Fibroblast of lung (primary cell): ENCODE measurements around the gene ATOH7. TPM values are rescaled to one million over a fixed set of nuclear protein-coding genes. Genes with fewer than 3 reads are reported as not detected.

ENCODE experiments used
- DNase-seq, 2 donors: peaks; one replicate each; pipeline versions ENCODE4 v3.0.0 to v3.0.0-alpha.2; 2010; ENCODE audit warnings: low read depth in 2 of 2
- H2AFZ ChIP-seq: 2 replicates; pipeline ENCODE4 v1.5.1; 2012; ENCODE audit warnings: low read length, control low read depth, inconsistent platforms
- H3K27ac ChIP-seq: 2 replicates; pipeline ENCODE4 v1.5.1; 2011; ENCODE audit warnings: low read length, control low read depth; ENCODE audit not compliant: insufficient read depth
- H3K27me3 ChIP-seq: 2 replicates; pipeline ENCODE4 v1.5.1; 2011; ENCODE audit warnings: mild to moderate bottlenecking, low read length; ENCODE audit not compliant: control insufficient read depth, insufficient read depth
- H3K36me3 ChIP-seq: 2 replicates; pipeline ENCODE4 v1.5.1; 2011; ENCODE audit warnings: low read length; ENCODE audit not compliant: control insufficient read depth, insufficient read depth
- H3K4me1 ChIP-seq: 2 replicates; pipeline ENCODE4 v1.5.1; 2011; ENCODE audit warnings: low read length; ENCODE audit not compliant: control insufficient read depth, insufficient read depth; ENCODE audit errors: extremely low read depth
- H3K4me2 ChIP-seq: 2 replicates; pipeline ENCODE4 v1.5.1; 2011; ENCODE audit warnings: low read length, control low read depth; ENCODE audit not compliant: insufficient read depth; ENCODE audit errors: extremely low read depth
- H3K4me3 ChIP-seq, 4 experiments: fragments of 200-600 bp in 1 of 4; sonication (generic) in 1 of 4; replicated peaks in 1 of 4; 2 replicates each; pipeline ENCODE4 v1.5.1; 2011 to 2016; ENCODE audit warnings: low read length in 4 of 4, low read depth in 3 of 4, mild to moderate bottlenecking in 3 of 4, control low read depth in 2 of 4, inconsistent platforms in 1 of 4, mixed read lengths in 1 of 4; ENCODE audit not compliant: insufficient read depth in 1 of 4; ENCODE audit errors: control extremely low read depth in 1 of 4
- H3K79me2 ChIP-seq: 2 replicates; pipeline ENCODE4 v1.5.1; 2012; ENCODE audit warnings: mild to moderate bottlenecking, low read length, inconsistent platforms; ENCODE audit not compliant: control insufficient read depth, insufficient read depth
- H3K9ac ChIP-seq: 2 replicates; pipeline ENCODE4 v1.5.1; 2011; ENCODE audit warnings: mild to moderate bottlenecking, low read length, control low read depth; ENCODE audit not compliant: insufficient read depth
- H3K9me3 ChIP-seq: 2 replicates; pipeline ENCODE4 v1.5.1; 2012; ENCODE audit warnings: low read depth, low read length; ENCODE audit not compliant: control insufficient read depth, insufficient read depth
- H4K20me1 ChIP-seq: 2 replicates; pipeline ENCODE4 v1.5.1; 2011; ENCODE audit warnings: low read length; ENCODE audit not compliant: control insufficient read depth, insufficient read depth; ENCODE audit errors: extremely low read depth
- EZH2 ChIP-seq: IDR thresholded peaks from 2 replicates; pipeline ENCODE4 v1.5.1; 2012; ENCODE audit warnings: low read length, control low read depth, mild to moderate bottlenecking; ENCODE audit errors: missing control alignments
- polyA plus RNA-seq, 2 donors: library from polyadenylated mRNA; depleted of rRNA in 1 of 2; stranded (reverse) in 1 of 2; unstranded in 1 of 2; fragments of >200 nt; gene quantifications; 2 replicates each; pipeline ENCODE4 v1.2.1, GENCODE V29; 2011 to 2012; ENCODE audit warnings: missing spikeins in 1 of 2
- total RNA-seq: library from RNA; depleted of rRNA; stranded (reverse); fragments of >200 nt; gene quantifications from 2 replicates; pipeline ENCODE4 v1.2.1, GENCODE V29; 2014
- TF ChIP-seq, protein P1 (sequence below), 2 donors: IDR thresholded peaks in 1 of 2; conservative IDR thresholded peaks in 1 of 2; 1 replicate in 1 of 2; 2 replicates in 1 of 2; pipeline ENCODE4 v1.5.1; 2011 to 2012; ENCODE audit warnings: low read length in 2 of 2, control low read depth in 1 of 2, inconsistent platforms in 1 of 2, low read depth in 1 of 2, mild to moderate bottlenecking in 1 of 2

ATOH7 gene
- total and polyA plus RNA-seq, 2 donors (not counting 1 experiment from before 2014, with no cell fraction given): not detected

DNA sequence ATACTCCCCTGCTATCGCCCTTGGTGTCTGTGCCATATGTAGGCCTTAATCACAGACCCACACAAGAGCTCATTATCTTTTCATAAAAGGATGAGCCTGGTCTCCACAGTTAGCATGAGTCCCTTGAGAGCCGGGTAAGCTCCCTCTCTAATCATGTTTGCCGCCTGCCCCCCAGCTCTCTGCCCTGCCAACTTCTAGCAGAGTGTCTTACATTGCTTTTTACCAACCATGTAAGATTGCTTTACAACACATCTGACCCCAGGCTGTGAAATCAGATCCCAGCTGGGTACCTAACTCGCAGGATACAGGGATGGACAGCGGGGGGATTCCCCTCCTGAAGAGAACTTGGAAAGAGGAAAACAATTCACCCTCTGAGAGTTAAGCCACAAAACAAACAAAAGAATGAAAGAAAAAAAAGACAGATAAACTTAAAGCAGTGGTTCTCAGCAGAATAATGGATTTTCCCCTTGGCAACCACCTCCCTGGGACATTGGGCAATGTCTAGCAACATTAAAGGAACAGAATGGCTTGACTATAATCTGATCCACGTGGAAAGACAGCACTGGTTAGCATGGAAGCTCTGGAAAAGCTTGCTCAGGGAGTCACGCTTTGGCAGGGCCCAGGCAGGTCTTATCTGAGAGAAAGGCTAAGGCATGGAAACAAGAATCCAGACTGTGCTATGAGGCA is 39.4 kb upstream of the ATOH7 start:
- no peak overlapping the region for H3K4me2 ChIP-seq
- H3K9me3 ChIP-seq: no peaks in the 10 kb centered on the region
- no peak for TF ChIP-seq EZH2
- TF ChIP-seq, protein P1, sequence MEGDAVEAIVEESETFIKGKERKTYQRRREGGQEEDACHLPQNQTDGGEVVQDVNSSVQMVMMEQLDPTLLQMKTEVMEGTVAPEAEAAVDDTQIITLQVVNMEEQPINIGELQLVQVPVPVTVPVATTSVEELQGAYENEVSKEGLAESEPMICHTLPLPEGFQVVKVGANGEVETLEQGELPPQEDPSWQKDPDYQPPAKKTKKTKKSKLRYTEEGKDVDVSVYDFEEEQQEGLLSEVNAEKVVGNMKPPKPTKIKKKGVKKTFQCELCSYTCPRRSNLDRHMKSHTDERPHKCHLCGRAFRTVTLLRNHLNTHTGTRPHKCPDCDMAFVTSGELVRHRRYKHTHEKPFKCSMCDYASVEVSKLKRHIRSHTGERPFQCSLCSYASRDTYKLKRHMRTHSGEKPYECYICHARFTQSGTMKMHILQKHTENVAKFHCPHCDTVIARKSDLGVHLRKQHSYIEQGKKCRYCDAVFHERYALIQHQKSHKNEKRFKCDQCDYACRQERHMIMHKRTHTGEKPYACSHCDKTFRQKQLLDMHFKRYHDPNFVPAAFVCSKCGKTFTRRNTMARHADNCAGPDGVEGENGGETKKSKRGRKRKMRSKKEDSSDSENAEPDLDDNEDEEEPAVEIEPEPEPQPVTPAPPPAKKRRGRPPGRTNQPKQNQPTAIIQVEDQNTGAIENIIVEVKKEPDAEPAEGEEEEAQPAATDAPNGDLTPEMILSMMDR (conservative IDR thresholded peaks at IDR 0.05 in 1 of 2, IDR thresholded peaks at IDR 0.05 in 1 of 2; ENCODE audit: low read depth in 1 of 2, low read length in 2 of 2): no peak
- no peak overlapping the region for H2AFZ ChIP-seq
- H3K79me2 ChIP-seq: no peaks in the 10 kb centered on the region
- no peak overlapping the region for H3K9ac ChIP-seq
- no peaks in the 10 kb centered on the region for H3K27me3 ChIP-seq
- peak in 1 of 2 donors; percentile 45 for DNase-seq
- H3K4me3 ChIP-seq: no peak overlapping the region
- H4K20me1 ChIP-seq: no peaks in the 10 kb centered on the region
- no peaks in the 10 kb centered on the region for H3K4me1 ChIP-seq
- no peaks in the 10 kb centered on the region for H3K36me3 ChIP-seq
- H3K27ac ChIP-seq: no peak overlapping the region

DNA sequence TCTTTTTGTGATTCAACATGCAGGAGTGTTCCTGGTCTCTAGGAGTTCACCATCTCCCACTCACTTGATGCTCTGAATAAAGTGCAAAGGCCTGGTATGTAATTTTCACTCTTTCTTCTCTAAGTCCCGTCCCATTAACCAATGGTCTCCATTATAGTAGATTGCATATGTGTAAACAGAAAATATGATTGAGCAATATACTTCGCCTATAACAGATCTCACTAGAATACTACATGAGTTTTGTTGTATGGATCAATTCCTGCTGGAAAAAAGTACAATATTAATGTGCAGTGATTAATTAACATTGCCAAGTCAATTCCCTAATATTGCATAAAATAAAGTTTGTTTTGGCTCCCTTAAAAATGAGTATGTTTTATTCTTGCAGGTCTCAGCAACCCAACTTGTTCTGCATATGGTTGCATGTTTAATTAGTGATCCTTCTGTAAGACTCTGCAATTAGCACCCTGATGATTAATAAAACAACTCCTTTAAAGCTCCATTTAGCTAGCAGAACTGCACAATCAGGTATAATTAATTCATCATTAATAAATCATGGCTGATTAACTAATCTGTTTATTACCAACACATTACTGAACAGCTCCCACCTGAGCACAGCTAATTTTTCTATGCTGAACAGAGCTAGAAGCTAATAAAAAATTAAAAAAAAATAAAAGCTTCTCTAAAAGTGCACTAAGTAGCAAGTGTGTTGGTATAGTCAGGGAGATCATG is 37.8 kb upstream of the ATOH7 start:
- no peak overlapping the region for H3K9ac ChIP-seq
- H3K9me3 ChIP-seq: no peaks in the 10 kb centered on the region
- no peaks in the 10 kb centered on the region for H3K4me1 ChIP-seq
- no peak overlapping the region for H2AFZ ChIP-seq
- TF ChIP-seq, protein P1 (conservative IDR thresholded peaks at IDR 0.05 in 1 of 2, IDR thresholded peaks at IDR 0.05 in 1 of 2; ENCODE audit: low read depth in 1 of 2, low read length in 2 of 2): no peak
- no peak for TF ChIP-seq EZH2
- H3K4me3 ChIP-seq: no peak overlapping the region
- H4K20me1 ChIP-seq: no peaks in the 10 kb centered on the region
- DNase-seq: no peak
- H3K27ac ChIP-seq: no peak overlapping the region
- H3K36me3 ChIP-seq: no peaks in the 10 kb centered on the region
- no peak overlapping the region for H3K4me2 ChIP-seq
- H3K27me3 ChIP-seq: no peaks in the 10 kb centered on the region
- no peaks in the 10 kb centered on the region for H3K79me2 ChIP-seq

DNA sequence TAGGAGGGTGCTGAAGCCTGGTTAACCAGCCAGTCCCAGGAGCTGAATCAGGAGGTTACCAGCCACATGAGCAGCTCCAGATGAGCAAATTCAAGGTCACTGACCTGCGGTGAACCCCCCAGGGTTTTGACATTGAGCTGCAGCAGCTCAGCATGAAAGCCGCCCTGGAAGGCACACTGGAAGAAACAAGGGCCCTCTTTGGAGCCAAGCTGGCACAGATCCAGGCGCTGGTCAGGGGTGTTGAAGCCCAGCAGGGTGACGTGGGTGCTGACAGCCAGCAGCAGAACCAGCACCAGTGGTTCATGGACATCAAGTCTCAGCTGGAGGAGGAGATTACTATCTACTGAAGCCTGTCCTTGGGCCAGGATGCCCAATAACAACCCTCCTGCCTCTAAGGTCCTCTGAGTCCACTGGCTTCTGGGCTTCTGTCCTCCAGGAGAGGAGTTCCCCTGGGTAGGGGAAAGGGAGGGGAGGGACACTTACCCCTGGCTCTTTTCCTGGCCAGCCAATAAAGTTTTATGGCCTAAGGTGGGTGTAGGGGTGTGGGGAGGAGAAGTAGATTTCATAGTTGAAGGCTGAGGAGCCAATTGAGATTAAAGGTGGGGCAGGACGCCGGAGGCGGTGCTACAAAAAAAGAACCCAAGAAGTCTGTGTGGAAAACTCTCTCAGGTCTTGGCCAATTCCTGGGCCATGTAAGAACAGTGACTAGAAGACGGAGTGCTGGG is 29.4 kb upstream of the ATOH7 start:
- H4K20me1 ChIP-seq: no peaks in the 10 kb centered on the region
- H3K36me3 ChIP-seq: no peaks in the 10 kb centered on the region
- H2AFZ ChIP-seq: no peak overlapping the region
- no peak overlapping the region for H3K9ac ChIP-seq
- peaks cover 4% of the 10 kb centered on the region for H3K27me3 ChIP-seq
- DNase-seq: no peak
- no peak overlapping the region for H3K4me3 ChIP-seq
- H3K79me2 ChIP-seq: no peaks in the 10 kb centered on the region
- TF ChIP-seq, protein P1 (conservative IDR thresholded peaks at IDR 0.05 in 1 of 2, IDR thresholded peaks at IDR 0.05 in 1 of 2; ENCODE audit: low read depth in 1 of 2, low read length in 2 of 2): no peak
- no peak for TF ChIP-seq EZH2
- H3K9me3 ChIP-seq: no peaks in the 10 kb centered on the region
- no peaks in the 10 kb centered on the region for H3K4me1 ChIP-seq
- no peak overlapping the region for H3K27ac ChIP-seq
- H3K4me2 ChIP-seq: no peak overlapping the region
